Activated CD4-positive, alpha-beta T cell treated with anti-CD3 and anti-CD28 coated beads for 1 hour (primary cell): ENCODE measurements around the gene NME2.
A peak's percentile ranks its signal among the peaks of the same experiment; 100 is the strongest.
"Not testable (repeated sequence)": the region's sequence is repeated elsewhere in the genome, so short reads cannot be mapped to it uniquely, and the experiment has no call there.

Source experiments
- DNase-seq: peaks from one replicate; pipeline ENCODE4 v3.0.0-alpha.2; 2020

Gene NME2

GRCh38 chr17:51153210-51154072, 12.8 kb upstream of the NME2 start, which contains the start of gene NME1:
Gene NME1, plus strand, starts transcription at chr17:51153559. Its CDS starts 2,096 bp downstream, at chr17:51155655.
- peak; percentile 97 for DNase-seq

DNA sequence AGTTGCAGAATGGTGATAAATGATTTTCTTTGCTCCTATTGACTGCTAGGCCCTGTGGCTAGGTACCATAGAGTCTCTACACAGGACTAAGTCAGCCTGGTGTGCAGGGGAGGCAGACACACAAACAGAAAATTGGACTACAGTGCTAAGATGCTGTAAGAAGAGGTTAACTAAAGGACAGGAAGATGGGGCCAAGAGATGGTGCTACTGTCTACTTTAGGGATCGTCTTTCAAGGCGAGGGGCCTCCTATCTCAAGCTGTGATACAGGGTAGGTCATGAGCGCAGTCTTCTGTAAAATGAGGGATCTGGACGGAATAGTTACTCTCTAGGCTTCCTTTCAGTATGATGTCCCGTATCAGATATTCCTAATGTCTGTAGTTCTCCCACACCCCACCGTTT, 12.0 kb upstream of the NME2 start:
- DNase-seq = no peak

DNA sequence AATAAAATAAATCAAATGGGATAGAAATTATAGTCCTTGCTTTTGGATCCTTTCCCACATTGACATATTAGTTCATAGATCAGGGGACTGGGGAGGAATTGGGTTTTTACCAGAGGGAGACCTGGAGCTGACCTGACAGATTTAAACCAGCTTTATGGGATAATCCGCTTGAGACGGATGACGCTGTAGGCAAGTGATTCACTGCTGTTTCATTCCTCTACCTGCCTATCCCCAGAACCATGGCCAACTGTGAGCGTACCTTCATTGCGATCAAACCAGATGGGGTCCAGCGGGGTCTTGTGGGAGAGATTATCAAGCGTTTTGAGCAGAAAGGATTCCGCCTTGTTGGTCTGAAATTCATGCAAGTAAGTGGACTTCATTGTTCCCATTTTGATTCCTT, 10.8 kb upstream of the NME2 start:
- no peak for DNase-seq

DNA sequence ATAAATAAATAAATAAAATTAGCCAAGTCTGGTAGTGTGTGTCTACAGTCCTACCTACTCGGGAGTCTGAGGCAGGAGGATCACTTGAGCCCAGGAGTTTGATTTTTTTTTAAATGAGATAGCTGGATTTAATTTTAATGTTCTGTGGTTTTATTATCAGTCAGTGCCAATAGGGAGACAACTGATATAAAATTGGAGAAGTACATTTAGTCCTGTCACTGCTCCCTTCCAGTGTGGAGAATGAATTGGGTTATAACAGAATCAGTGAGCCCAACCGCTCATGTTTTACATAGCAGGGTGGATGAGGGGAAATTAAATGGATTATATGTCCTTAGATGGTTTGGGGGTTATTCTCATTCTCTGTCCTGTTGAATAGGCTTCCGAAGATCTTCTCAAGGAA, 6.6 kb upstream of the NME2 start:
- DNase-seq = no peak

GRCh38 chr17:51161541-51161940, 4.7 kb upstream of the NME2 start:
- no peak for DNase-seq

GRCh38 chr17:51164911-51165679, 1.1 kb upstream of the NME2 start:
- DNase-seq = no peak

DNA sequence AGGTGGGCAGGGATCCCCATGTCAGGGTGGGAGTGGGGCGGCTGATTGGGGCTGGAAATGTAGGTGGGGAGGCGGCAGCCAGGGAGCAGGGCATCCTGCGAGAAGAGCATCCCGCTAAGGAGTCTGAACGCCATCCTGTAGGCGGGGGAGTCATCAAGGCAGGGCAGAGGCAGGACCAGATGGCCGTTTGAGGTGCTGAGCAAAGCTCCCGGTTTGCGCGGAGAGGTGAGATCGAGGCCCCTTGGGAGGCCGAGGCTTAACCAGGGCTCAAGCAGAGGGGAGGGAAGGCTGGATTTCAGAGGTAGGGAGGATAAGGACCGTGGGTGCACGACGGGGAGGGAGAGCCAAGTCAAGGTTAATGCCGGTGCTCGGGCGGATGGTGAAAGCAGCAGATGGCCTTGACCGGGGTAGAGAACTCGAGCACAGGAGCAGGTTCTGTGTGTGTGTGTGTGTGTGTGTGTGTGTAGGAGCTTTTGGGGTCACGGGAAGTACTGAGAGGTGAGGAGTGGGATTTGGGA, 472 bp upstream of the NME2 start:
- no peak for DNase-seq

GRCh38 chr17:51166987-51167931, 1.0 kb downstream of the NME2 start:
- peak; percentile 48 for DNase-seq

GRCh38 chr17:51169340-51169739, 3.1 kb downstream of the NME2 start:
- no peak for DNase-seq

DNA sequence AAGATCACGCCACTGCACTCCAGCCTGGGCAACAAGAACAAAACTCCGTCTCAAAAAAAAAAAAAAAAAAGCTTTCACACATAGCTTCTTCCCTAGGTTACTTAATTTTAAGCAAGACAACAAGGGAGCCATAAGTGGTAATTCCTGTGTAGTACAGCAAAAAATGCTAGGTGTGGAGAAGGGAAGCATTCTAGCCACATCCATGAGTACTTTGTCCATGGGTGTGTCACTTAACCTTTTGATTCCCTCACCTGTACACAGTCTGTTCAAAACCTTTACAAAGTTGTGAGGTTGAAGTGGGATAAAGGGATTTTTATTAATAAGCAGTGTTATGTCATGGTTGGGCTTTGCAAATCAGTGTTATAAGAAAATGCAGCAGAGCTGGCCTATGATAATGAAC, 4.5 kb downstream of the NME2 start:
- DNase-seq = no peak

- DNase-seq = not testable (repeated sequence)
Measured at GRCh38 chr17:51172030-51172429, 5.8 kb downstream of the NME2 start.

GRCh38 chr17:51180486-51180885, 14.3 kb downstream of the NME2 start:
- no peak for DNase-seq

DNA sequence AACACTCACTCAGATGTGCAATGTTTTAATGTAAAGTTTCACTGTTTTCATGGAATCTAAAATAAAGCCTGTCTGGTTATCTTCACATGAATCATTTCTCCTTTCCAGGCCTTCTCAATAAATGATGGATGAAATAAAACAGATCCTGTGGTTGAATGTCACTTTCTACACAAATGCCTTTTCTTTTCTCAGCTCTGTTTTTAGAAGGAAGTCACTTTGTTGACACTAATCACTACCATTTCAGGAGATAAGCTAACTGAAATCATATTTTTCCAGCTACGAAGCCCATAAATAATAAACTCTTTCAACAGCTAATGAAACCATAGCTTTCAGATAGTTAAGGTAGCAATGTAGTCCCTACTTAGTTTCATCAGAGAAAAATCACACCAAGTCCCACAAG, 17.9 kb downstream of the NME2 start:
- DNase-seq = no peak

DNA sequence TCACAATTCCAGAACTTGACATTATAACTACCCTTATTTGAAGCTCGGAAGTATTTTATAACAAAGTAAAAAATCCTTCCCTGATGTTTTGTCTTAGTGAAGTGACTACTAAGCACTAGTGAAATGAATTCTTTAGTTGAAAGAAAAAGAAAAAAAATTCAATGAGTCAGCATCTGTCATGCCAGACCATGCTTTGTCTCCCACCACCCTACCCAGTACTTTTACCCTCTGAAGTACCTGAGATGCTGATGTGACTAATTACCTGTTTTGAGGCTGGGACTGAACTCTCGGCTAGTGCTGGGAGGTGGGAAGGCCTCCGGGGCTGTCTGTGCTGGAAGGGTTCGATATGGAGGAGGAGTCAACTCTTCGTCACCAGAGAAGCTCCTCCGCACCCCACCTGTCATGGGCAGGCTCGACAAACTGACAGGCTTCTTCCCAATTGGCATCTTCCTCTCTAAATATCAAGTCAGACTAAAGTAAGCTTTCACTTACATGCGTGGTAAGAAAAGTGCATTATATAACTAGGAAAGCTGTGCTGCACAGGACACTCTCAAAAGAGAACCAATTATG, 19.6 kb downstream of the NME2 start:
- DNase-seq = no peak

DNA sequence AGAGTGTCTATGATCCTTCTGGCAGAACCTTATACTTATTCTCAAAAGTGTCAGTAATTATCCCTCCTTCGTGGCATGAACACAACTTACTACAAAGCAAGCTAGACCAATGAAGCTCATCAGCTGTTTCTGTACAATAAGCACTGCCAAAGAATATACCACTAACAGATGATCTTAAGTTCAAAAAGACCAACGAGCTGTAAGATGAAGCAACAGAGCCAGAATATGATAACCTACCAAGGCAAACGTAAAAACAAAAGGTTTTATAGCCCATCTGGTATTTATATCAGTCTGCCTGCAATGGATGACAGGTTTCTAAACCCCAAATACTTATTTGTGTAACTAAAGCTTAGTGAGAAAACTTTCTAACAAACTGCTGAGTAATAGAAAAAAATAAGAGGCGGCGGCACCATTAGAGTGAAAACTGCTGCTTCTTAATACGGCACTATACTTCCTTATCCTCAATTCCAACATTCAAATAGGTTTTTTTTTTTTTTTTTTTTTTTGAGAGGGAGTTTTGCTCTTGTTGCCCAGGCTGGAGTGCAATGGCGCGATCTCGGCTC, 22.1 kb downstream of the NME2 start:
- DNase-seq = no peak

DNA sequence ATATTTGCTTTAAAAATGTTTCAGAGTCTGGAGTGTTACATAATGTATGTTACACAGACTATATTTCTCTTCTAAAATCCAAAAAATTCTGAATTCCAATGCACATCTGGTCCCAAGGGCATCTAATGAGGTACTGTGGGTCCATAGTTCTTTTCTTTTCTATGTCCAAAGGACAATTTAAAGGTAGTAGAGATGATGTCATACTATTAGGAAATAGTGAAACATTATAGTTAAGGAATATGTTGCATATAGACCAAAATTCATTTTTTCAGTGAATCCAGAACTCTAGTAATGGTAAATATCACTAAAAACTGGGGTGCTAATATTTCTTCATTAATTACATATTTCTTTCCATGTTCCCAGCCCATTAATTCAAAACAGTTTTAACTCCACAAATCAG, 23.0 kb downstream of the NME2 start:
- no peak for DNase-seq

DNA sequence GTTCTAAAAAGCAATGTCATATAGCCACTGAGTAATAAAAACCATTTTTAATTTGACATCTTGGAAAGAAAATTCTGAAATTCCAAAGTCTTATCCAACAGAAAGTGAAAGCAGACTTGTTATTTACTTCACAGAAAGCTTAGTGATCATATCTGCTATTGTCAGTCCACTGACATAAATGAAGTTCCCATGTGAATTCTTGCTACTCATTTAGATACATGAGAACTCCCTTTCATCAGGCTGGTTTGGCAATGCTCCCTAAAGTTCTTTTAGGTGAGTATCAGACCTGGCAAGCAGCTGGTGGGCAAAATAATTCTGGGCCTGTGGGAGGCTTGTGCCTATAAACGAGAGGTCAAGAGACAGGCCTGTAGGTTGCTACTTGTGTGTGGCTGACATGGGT, 23.4 kb downstream of the NME2 start:
- no peak for DNase-seq

GRCh38 chr17:51191895-51192294, 25.7 kb downstream of the NME2 start:
- DNase-seq = no peak

GRCh38 chr17:51197754-51198153, 31.5 kb downstream of the NME2 start:
- no peak for DNase-seq

DNA sequence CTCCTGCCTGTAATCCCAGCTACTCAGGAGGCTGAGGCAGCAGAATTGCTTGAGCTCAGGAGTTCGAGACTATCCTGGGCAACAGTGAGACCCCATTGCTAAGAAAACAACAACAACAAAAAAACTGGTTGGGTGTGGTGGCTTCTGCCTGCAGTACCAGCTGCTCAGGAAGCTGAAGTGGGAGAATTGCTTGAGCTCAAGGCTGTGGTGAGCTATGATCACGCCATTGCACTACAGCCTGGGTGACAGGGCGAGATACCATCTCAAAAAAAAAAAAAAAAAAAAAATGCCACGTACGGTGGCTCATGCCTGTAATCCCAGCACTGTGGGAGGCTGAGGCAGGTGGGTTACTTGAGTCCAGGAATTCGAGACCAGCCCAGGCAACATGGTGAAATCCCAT, 34.1 kb downstream of the NME2 start:
- DNase-seq = no peak

DNA sequence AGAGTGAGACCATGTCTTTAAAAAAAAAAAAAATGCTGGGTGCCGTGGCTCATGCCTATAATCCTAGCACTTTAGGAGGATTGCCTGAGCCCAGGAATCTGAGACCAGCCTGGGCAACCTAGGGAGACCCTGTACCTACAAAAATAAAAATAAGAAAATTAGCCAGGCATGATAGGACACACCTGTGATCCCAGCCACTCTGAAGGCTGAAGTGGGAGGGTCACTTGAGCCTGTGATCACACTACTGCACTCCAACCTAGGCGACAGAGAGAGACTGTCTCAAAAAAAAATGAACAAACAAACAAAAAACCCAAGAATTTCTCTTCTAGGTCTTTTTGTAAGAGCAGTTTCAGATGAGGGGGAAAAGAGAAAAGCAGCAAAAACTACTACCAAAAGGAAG, 34.6 kb downstream of the NME2 start:
- no peak for DNase-seq

DNA sequence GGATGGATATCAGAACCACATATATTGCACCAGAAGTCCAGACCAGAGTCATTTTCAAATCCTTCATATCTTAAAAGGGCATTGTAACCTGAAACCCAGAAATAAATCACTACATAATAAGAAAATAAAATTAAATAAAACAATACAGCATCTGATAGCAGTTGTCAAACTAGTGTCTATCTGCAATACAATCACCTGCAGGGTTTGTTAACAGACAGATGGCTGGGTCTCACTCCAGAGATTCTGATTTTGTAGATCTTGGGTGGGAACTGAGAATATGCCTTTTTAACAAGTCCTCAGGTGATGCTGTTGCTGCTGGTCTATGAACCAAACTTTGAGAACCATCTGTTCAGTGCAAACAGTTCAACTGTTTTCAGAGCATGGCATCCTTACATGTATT, 37.6 kb downstream of the NME2 start:
- DNase-seq = no peak
